ENCODE results near the gene YBX2. TPM values are rescaled to one million over a fixed set of nuclear protein-coding genes. Genes with fewer than 3 reads are reported as not detected.

YBX2 gene
- polyA plus RNA-seq, 1 donor from 2014 or later, result not detected

GRCh38 chr17:7328009-7328408 is 33.6 kb upstream of the YBX2 start:
- Mint-ChIP-seq H3K27me3 (no peaks in the 10 kb centered on the region), H3K9me3 (no peaks in the 10 kb centered on the region), H3K4me1 (peaks cover 23 to 28% (median 28%) of the 10 kb centered on the region in 3 donors), H3K27ac (peak overlapping the region in 2 of 3 donors; percentile 85 to 99), H3K36me3 (no peaks in the 10 kb centered on the region), H3K4me3 (peak overlapping the region; percentile 69 to 99 (median 96))

DNA sequence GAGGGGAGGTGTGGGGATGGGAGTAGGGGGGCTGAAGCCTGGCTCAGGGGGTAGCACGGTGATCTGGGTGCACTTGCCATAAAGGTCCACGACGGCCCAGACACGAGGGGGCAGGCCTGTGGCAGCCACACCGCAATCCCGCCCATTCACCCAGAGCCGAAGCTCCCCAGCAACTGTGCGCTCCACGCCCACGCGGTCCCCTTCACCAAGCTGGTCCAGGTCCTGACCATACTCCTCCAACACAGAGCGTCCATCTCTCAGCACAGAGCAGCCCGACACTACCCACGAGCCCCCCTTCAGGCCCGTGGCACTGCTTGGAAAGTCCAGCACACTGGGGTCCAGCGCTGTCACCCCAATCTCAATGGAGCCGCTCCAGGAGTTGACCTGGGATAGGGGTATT is 33.1 kb upstream of the YBX2 start:
- no peaks in the 10 kb centered on the region for H3K36me3 Mint-ChIP-seq
- H3K27ac Mint-ChIP-seq, result peak overlapping the region in 1 of 3 donors; percentile 79
- H3K4me1 Mint-ChIP-seq, result peaks cover 20 to 24% (median 23%) of the 10 kb centered on the region in 3 donors
- H3K9me3 Mint-ChIP-seq, result no peaks in the 10 kb centered on the region
- H3K27me3 Mint-ChIP-seq, result no peaks in the 10 kb centered on the region
- H3K4me3 Mint-ChIP-seq, result peak overlapping the region in 1 of 4 donors; percentile 60

GRCh38 chr17:7327056-7327455 is 32.6 kb upstream of the YBX2 start:
- H3K4me3 Mint-ChIP-seq, result no peak overlapping the region
- peak overlapping the region in 2 of 3 donors; percentile 79 to 82 for H3K27ac Mint-ChIP-seq
- no peaks in the 10 kb centered on the region for H3K9me3 Mint-ChIP-seq
- peaks cover 16 to 20% (median 19%) of the 10 kb centered on the region in 3 donors for H3K4me1 Mint-ChIP-seq
- H3K27me3 Mint-ChIP-seq, result no peaks in the 10 kb centered on the region
- no peaks in the 10 kb centered on the region for H3K36me3 Mint-ChIP-seq

- Mint-ChIP-seq H3K36me3 (no peaks in the 10 kb centered on the region), H3K9me3 (no peaks in the 10 kb centered on the region), H3K4me3 (peak overlapping the region in 1 of 4 donors; percentile 53), H3K27me3 (no peaks in the 10 kb centered on the region), H3K4me1 (peaks cover 14 to 19% (median 18%) of the 10 kb centered on the region in 3 donors), H3K27ac (peak overlapping the region in 1 of 3 donors; percentile 79)
Measured at GRCh38 chr17:7326186-7326585, 31.7 kb upstream of the YBX2 start.

GRCh38 chr17:7325031-7325528 is 30.6 kb upstream of the YBX2 start:
- Mint-ChIP-seq H3K36me3 (no peaks in the 10 kb centered on the region), H3K27ac (peak overlapping the region in 1 of 3 donors; percentile 79), H3K9me3 (no peaks in the 10 kb centered on the region)

GRCh38 chr17:7324438-7324779 is 30.0 kb upstream of the YBX2 start:
- Mint-ChIP-seq H3K9me3 (no peaks in the 10 kb centered on the region), H3K27me3 (no peaks in the 10 kb centered on the region), H3K27ac (peak overlapping the region in 1 of 3 donors; percentile 96), H3K4me3 (peak overlapping the region in 1 of 4 donors; percentile 74), H3K4me1 (peaks cover 10 to 15% (median 11%) of the 10 kb centered on the region in 3 donors), H3K36me3 (no peaks in the 10 kb centered on the region)

More at GRCh38 chr17:7325031-7325528, 30.6 kb upstream of the YBX2 start:
- Mint-ChIP-seq H3K4me1 (peaks cover 14 to 18% (median 17%) of the 10 kb centered on the region in 3 donors), H3K27me3 (no peaks in the 10 kb centered on the region), H3K4me3 (no peak overlapping the region)

DNA sequence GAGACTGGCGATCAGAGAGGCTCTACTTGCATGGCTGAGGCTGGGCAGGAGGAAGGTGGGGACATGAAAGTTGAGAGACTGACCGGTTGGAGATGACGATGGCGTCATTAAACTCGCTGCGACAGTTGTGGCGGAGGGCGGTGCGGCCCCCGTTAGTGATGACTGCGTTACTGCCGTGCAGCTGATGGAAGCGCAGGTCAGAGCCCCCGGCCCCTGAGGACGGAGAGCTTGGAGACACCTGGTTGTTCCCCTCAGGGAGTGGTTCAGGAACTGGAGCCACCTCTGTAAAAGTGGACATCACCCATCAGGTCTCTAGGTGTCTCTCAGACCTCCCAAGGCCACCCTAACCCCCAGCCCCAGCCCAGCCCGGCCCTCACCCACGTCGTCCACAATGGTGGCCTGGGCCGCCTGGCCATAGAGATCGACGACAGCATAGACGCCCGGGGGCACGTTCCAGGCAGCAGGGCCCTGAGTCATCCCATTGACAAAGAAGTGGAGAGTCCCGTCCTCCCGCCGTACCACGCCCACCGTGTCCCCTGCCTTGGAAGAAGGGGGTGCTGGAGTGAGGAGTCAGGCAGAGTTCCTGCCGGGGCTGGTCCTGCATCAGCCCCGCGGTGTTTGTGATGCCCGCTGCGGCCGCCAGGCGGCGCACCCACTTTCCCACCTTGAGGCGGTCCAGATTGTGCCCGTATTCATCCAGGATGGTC is 29.4 kb upstream of the YBX2 start:
- no peaks in the 10 kb centered on the region for H3K9me3 Mint-ChIP-seq
- peak overlapping the region in 1 of 4 donors; percentile 74 for H3K4me3 Mint-ChIP-seq
- no peaks in the 10 kb centered on the region for H3K27me3 Mint-ChIP-seq
- H3K27ac Mint-ChIP-seq, result peak overlapping the region in 1 of 3 donors; percentile 96
- peaks cover 9 to 15% (median 10%) of the 10 kb centered on the region in 3 donors for H3K4me1 Mint-ChIP-seq
- no peaks in the 10 kb centered on the region for H3K36me3 Mint-ChIP-seq

DNA sequence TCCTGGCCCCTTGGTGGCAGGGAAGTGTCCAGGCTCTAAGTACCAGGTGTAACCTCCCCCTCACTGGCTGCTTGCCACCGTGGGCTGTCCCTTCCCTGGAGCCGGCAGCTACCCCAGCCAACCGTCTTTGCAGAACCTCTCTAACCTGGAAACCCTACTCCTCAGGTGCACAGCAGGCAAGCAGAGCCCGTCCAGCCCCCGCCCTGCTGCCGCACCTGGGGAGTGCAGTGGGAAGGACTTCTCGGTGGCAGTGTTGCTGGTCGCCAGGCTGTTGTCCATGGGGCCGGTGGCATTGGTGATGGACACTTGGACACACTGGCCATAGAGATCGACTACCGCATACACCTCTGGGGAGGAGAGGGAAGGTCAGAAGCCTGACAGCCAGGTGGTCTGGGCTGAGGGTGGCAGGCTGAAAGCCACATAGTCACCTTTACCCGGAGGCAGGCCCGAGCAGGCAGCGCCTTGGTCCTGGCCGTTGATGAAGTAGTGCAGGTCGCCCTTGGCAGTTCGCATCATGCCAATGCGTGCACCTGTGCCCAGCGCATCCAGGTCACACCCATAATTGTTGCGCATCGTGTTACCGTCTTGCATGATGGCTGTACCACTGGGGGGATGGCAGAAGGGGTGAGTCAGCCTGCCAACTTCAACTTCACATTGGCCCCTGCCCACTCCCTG is 28.2 kb upstream of the YBX2 start:
- Mint-ChIP-seq H3K27ac (peak overlapping the region in 2 of 3 donors; percentile 21 to 31), H3K27me3 (no peaks in the 10 kb centered on the region), H3K4me3 (no peak overlapping the region), H3K9me3 (no peaks in the 10 kb centered on the region), H3K4me1 (peaks cover 0 to 4% (median 0%) of the 10 kb centered on the region in 3 donors), H3K36me3 (no peaks in the 10 kb centered on the region)

DNA sequence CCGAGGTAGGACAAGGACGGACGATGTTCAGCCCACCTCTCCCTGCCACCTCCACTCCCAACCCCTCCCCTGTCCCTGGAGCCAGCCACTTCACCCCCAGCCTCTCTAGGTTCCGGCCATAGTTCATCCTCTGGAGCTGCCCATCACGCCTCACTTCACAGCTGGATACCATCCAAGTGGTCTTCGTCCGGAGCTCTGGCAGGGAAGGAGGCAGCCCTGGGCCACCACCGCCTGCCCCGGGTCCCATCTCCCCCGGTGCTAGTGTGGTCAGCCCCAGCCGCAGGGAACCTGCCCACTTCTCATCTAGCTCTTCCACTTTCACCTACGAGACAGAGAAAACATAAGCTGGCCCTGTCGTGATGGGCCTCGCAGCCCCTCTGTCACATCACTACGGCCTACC is 27.0 kb upstream of the YBX2 start:
- H3K9me3 Mint-ChIP-seq, result no peaks in the 10 kb centered on the region
- no peaks in the 10 kb centered on the region for H3K27me3 Mint-ChIP-seq
- peak overlapping the region in 1 of 4 donors; percentile 14 for H3K4me3 Mint-ChIP-seq
- H3K27ac Mint-ChIP-seq, result peak overlapping the region in 1 of 3 donors; percentile 21
- H3K4me1 Mint-ChIP-seq, result peaks cover 0 to 3% (median 0%) of the 10 kb centered on the region in 3 donors
- no peaks in the 10 kb centered on the region for H3K36me3 Mint-ChIP-seq

- Mint-ChIP-seq H3K27me3 (no peaks in the 10 kb centered on the region), H3K36me3 (no peaks in the 10 kb centered on the region), H3K9me3 (no peaks in the 10 kb centered on the region), H3K4me1 (peaks cover 8 to 13% (median 13%) of the 10 kb centered on the region in 3 donors), H3K27ac (peak overlapping the region in 1 of 3 donors; percentile 84), H3K4me3 (peak overlapping the region in 1 of 4 donors; percentile 74)
Measured at GRCh38 chr17:7318121-7318860, 23.9 kb upstream of the YBX2 start.

GRCh38 chr17:7317161-7317803 is 22.8 kb upstream of the YBX2 start:
- Mint-ChIP-seq H3K36me3 (no peaks in the 10 kb centered on the region), H3K27ac (peak overlapping the region in 2 of 3 donors; percentile 57 to 72), H3K4me3 (peak overlapping the region; percentile 23 to 74 (median 49)), H3K9me3 (no peaks in the 10 kb centered on the region), H3K4me1 (peaks cover 12 to 21% (median 13%) of the 10 kb centered on the region in 3 donors), H3K27me3 (no peaks in the 10 kb centered on the region)

GRCh38 chr17:7315570-7316235 is 21.3 kb upstream of the YBX2 start:
- Mint-ChIP-seq H3K4me1 (peaks cover 12 to 28% (median 14%) of the 10 kb centered on the region in 3 donors), H3K9me3 (no peaks in the 10 kb centered on the region), H3K4me3 (peak overlapping the region; percentile 91 to 98 (median 94)), H3K36me3 (no peaks in the 10 kb centered on the region), H3K27ac (peak overlapping the region; percentile 95 to 99 (median 96)), H3K27me3 (no peaks in the 10 kb centered on the region)

- Mint-ChIP-seq H3K4me3 (peak within 1 kb of the TSS; percentile 91 to 98 (median 94)), H3K4me1 (peaks cover 20 to 36% (median 21%) of the 10 kb centered on the region in 3 donors), H3K27ac (peak within 1 kb of the TSS; percentile 95 to 99 (median 96)), H3K9me3 (no peaks in the 10 kb centered on the region), H3K36me3 (peaks cover 3% of the 10 kb centered on the region), H3K27me3 (no peaks in the 10 kb centered on the region)
Measured at GRCh38 chr17:7314719-7315569, 20.5 kb upstream of the YBX2 start, which contains the start of gene GPS2. GPS2 (minus strand) TSS chr17:7315360; CDS start chr17:7315052, 308 bp downstream.

Measured in IgD-negative memory B cell (primary cell).